ENCODE data around the gene TEFM.
"Not testable (repeated sequence)": the region's sequence is repeated elsewhere in the genome, so short reads cannot be mapped to it uniquely, and the experiment has no call there.

TEFM gene, protein sequence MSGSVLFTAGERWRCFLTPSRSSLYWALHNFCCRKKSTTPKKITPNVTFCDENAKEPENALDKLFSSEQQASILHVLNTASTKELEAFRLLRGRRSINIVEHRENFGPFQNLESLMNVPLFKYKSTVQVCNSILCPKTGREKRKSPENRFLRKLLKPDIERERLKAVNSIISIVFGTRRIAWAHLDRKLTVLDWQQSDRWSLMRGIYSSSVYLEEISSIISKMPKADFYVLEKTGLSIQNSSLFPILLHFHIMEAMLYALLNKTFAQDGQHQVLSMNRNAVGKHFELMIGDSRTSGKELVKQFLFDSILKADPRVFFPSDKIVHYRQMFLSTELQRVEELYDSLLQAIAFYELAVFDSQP

DNA sequence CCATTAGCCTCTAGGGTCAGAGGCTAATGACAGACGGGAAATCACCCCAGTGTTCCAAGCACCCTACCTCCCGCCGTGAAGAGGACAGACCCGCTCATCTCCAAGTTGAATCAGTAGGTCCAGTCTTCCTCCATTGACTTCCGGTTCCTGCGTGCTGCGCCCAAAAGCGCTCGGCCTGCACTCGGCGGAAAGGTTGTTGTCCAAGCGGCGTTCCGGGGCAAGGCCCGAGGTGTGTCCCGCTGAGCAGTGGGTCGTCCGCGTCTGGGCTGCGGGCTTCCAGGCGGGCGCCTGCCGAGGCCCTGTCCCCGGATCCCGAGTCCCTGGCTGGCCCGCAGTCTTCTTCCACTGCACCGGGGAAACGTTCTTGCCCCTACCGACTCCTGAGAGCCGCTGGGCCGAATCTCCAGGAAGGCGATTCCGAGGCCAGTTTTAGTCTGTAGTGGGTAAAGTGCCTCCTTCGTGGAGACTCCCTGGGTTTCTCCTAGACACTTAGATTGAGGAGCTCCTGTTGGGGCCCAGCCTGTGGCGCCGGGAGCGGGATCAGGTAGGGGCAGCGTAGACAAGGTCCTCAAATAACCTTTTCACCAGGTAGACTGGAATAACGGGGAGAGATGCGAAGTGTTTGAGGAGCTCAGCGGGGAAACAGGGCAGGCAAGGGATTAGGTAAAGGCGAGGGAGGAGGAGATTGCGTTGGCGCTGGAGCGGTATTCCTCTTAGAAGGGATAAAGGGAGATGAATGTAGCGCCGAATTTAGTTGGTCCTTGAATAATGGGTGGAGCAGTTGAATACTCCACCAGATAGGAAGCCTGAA lies at the start of gene TEFM:
TEFM (minus strand) TSS at position 138 of the 811 bp plus-strand sequence; CDS start at position 98, 40 bp downstream.
- peak; percentile 65 for DNase-seq

DNA sequence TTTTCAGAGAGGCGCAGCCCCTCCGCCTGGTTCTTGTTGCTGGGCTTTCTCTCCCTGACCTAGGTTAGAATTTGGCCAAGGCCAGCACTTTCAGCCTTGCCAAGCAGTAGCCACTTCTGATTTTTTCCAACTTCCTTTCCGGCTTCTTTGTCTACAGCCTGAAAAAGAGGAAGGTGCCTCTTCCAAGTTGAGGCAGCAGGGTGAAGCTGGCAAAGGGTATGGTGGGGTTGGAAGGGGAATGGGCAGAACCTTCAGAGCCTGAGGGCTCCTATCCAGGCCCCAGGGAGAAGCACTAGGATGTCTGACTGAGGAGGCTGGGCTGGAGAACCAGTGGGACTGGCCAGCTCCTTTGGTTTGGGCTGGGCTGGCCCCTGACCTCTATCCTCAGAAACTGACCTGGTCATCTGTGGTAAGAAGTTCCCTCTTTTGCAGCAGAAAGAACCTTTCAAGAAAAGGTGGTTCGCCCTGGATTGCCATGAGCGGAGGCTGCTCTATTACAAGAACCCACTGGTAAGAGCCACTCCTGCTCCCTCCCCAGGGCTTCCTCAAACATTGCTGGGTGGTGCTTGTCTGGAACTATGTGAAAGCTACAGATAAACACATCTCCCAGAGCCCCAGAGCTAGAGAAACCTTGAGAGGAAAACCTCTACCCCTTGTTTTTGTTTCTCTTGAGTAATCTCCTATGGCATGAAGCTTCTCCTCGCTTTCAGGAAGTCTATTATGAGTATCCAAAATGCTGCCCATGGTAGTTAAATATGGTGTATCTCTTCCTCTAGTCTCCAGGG lies 48.2 kb upstream of the TEFM start:
- DNase-seq: no peak

DNA sequence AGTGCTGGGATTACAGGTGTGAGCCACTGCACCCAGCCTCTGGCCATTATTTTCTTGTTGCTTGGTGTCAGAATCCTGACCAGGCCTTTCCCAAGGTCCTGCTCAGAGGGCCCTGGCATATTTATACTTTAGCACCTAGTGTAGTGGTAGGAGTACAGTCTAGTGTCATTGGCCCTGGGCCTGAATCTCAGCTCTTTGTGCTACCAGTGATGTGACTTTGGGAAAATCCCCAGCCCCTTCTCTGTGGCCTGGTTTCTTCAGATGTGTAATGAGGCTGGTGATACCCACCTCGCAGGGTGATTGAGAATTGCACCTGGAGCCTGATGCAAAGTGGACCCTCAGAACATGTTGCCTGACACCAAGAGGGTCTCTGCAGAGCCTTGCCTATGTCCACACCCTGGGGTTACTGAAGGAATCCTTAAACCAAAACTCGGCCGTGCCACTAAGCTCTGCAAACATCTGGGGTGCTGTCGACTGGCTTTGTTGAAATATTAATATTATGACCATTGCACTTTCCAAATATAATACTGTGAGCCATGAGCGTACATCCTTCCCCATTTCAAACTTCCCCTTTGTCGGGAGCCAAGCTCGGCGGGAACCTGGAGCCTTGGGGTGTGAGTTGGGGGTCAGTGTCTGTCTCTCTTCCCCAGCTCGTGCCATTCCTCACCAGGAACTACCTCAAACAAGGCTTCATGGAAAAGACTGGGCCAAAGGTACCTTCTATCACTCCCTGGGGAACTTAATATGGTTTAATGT lies 46.8 kb upstream of the TEFM start:
- no peak for DNase-seq

DNA sequence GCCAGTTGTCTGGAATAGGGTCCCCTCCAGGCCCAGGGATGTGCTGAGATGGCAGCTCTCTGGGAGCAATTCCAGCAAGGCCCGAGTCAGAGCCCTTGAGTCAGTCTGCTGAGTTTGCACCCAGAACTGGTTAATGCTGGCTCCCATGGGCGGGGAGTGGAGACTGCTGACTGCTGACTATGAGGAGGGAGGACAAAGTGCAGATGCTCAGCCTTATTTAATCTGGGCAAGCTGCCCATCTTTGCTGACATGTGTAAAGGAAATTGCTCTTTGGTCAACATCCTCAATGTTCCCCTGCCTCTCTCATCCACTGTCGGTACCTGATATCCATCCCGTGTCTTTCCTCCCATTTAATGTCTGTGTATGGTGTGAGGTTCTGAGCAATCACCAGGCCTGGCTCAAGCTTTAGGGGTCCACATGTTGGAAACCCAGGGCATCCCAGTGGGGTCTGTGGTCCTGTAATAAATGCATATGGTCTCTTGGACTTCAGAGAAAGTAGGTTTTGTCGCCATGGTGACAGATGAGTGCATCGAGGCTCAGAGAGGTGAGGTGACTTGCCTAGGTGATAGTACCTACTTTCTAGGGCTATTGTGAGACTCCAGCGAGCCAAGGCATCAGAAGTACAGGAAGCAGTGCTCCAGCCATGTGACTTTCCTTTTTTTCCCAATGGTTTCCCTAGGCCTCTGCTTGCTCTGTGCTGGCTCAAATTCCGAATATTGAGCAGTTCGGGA lies 44.8 kb upstream of the TEFM start:
- DNase-seq: no peak

DNA sequence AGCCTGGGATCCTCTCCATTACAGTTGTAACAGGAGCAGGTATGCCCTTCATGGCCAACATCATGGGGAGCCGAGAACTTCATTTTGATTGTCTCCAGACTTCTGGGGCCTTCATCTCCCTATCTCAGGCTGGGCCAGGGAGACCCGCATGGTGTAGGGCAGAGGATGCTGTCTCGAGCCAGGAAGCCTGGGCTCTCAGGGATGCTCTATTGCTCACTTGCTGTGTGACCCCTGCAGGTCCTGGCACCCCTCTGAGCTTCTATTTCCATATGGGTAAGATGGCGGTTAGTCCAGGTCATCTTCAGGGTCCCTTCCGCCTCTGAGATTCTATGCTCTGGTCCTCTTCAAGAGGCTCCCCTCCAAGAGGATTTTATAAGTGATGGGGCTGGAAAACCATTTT lies 44.2 kb upstream of the TEFM start:
- DNase-seq: no peak

DNA sequence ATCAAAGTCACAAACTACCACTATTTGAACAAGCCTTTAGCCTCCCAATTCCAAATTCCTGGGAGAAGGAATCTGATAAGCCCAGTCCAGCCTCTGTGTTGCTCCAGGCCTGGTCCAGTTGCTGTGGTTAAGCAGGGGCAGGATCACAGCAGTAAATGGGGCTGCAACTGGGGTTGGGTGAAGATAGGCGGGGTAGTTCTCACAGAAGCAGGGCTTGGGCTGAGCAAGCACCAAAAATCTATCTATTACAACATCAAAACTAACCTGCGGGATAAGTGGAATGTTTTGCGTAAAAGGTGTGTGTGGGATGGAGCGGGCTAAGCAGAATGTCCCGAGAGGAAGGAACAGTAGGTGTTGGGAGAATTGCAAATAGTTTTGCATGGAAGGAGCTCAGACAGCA lies 41.8 kb upstream of the TEFM start:
- no peak for DNase-seq

DNA sequence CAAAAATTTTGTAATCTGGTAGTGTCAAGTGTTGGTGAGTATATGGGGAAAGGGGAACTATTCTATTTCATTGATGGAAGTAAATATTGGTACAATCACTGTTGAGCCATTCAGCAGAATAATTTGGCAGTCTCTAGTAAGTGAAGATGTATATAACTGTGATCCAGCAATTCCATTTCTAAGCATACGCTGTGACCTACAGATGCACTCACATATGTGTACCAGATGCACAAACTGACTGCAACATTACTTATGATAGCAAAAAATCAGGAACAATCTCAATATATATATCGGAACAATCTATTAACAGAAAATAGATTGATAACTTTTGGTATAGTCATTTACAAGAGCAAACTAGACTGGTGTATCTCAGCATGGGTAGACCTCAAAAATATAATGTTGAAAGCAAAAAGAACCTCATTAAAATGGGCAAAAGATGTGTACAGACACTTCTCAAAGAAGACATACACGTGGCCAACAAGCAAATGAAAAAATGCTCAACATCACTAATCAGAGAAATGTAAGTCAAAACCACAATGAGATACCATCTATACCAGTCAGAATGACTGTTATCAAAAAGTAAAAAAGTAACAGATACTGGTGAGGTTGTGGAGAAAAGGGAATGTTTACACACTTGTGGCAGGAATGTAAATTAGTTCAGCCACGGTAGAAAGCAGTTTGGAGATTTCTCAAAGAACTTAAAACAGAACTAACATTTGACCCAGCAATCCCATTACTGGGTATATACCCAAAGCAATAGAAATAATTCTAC lies 36.5 kb upstream of the TEFM start:
- DNase-seq: no peak

DNA sequence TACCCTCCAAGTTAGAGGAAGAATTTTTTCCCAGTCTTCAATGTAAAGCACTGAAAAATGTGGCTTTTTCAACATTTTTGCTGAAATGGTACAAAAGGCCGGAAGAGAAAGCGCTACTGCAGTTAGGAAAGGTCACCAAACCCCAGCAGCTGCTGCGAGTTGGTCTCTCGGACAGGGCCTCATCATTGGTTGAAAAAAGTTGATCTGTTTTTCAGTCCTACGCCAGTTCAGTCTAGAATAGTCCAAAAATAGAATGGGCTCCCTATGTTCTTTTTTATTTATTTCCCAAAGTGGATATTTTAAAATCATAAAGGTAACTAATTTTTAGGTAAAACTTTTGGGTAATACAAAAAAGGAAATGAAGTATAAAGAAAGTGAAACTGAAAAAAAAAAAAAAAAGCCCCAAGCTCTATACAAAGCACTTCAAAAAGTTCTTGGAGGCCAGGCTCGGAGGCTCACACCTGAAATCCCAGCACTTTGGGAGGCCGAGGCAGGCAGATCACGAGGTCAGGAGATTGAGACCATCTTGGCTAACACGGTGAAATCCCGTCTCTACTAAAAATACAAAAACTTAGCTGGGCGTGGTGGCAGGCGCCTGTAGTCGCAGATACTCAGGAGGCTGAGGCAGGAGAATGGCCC lies 33.1 kb upstream of the TEFM start:
- DNase-seq: no peak

DNA sequence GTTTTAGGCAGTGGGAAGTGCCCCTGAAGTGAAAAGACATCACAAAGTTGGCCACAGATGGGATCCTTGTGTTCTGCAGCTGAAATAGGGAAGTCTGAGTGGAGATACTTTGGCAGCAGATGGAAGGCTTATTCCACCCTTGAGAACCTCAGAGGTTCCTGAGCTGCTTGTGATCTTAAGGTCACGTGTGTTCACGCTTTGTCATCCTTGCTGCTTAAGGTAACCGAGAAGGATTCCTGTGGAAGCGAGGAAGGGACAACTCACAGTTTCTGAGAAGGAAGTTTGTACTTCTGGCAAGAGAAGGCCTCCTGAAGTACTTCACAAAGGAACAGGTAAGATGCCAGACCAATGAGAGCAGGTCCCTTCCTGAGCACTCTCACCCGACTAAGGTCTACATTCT lies 27.9 kb upstream of the TEFM start:
- no peak for DNase-seq

DNA sequence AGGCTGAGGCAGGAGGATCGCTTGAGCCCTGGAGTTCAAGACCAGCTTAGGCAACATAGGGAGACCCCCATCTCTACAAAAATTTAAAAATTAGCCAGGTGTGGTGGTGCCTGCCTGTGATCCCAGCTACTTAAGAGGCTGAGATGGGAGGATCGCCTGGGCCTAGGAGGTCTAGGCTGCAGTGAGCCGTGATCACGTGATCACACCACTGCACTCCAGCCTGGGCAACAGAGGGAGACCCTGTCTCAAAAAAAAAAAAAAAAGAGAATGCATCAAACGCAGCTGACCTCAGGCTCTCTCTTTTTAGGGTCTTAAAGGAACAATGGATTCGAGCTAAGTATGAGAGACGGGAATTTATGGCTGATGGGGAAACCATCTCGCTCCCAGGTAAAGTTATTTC lies 25.5 kb upstream of the TEFM start:
- not testable (repeated sequence) for DNase-seq

DNA sequence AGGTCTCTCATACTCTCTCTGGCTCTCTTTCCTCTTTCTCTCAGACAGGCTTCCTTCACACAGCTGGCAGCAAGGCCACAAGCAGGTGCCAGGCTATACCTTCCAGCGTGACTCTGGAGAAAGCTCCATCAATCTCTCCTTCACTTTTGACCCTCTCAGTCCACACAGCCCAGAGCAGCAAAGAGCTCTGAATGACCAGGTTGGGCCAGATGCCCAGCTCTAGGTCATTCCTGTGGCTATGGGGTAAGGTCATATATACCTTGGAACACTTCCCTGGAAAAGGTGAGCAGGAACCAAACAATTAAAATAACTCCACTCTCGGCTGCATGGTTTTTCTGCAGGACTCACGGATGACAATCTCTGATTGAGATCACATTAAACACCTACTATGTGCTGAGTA lies 24.5 kb upstream of the TEFM start:
- DNase-seq: no peak

DNA sequence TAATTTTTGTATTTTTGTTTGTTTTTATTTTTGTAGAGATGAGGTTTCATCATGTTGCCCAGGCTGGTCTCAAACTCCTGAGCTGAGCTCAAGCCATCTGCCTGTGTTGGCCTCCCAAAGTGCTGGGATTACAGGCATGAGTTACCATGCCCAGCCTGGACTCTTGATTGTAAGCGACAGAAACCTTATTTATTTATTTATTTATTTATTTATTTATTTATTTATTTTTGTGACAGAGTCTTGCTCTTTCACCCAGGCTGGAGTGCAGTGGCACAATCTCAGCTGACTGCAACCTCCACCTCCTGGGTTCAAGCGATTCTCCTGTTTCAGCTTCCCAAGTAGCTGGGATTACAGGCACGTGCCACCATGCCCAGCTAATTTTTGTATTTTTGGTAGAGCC lies 23.8 kb upstream of the TEFM start:
- not testable (repeated sequence) for DNase-seq

DNA sequence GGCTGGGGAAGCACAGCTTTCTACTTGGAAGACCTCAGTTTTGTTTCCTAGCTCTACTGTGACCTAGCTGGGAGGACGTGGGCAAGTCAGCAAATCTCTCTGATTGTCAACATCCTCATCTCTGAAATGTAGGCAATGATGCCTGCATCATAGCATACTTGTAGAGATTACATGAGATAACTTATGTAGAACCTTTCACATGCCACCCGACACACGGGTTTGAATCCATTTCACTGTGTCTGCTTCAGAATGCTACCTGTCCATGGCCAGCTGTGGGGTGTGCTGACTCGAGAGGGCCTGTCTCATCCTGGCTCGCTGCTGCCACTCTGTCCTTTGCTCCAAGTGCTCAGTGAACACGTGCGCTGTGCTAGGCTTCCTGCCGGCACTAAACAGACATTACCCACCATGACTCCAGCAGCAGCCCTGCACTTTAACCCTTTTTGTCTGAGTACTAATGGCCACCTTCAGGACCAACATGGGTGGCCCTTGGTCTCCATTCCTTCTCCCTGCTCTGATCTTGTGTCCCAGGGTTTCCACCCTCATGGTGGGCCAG lies 23.1 kb upstream of the TEFM start:
- DNase-seq: no peak

DNA sequence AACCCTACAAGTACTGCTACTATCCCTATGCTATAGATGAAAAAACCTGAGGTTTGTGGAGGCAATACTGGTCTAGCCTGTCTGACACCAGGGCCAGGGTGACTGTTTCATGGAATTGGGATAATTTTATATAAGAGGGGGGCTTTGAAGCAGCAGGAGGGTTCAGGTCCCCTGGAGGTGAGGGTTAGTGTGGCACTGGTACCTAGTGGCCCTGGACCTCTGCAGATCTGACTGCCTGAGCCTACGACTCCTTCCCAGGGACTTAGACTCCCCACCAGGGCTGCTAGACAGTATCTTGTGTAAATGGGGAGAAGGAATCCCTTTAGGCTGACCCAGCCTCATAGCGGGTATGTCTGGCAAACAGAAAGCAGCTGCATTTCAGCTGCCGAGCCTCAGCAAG lies 22.5 kb upstream of the TEFM start:
- DNase-seq: no peak

DNA sequence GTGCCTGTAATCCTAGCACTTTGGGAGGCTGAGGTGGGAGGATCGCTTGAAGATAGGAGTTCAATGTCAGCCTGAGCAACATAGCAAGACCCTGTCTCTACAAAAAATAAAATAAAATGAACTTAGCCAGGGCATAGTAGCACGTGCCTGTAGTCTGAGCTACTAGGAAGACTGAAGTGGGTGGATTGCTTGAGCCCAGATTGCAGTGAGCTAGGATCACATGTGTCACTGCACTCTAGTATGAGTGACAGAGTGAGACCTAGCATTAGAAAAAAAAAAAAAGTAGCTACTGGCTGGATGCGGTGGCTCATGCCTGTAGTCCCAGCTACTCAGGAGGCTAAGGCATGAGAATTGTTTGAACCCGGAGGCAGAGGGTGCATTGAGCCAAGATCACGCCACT lies 21.7 kb upstream of the TEFM start:
- DNase-seq: no peak

DNA sequence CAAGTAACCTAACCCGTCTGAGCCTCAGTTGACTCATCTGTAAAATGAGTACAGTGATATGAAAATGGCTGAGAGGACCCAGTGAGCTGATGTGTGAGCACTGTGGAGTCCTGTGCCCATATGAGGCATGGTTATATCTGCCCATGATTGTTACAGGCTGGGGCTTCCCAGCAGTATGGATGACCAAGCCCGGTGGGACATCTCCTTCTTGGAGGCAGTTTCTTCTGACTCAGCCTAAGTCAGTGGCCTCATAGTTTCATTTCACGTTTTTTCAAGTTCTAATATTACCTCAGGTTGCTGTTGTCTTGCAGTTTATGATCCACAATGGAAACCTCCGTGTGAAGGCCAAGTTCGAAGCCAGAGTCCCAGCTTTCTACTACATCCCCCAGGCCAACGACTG lies 20.5 kb upstream of the TEFM start:
- no peak for DNase-seq

DNA sequence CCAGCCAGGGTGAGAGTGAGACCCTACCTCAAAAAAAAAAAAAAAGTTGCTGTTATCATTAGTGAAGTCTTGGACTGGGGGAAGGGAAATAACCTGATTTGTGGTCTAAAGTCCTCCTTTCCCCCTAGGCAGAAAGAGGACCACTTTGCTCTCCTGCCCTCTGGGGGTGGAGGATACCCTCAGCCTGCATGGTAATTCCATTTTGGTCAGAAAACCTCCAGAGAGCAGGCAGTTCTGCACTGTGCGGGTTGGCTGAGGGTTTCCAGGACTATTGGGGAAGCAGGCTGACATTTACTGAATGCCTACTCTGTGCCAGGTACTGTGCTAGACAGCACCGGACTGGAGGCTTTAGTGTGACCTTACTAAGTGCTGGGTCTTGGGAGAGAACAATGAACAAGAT lies 18.3 kb upstream of the TEFM start:
- no peak for DNase-seq

DNA sequence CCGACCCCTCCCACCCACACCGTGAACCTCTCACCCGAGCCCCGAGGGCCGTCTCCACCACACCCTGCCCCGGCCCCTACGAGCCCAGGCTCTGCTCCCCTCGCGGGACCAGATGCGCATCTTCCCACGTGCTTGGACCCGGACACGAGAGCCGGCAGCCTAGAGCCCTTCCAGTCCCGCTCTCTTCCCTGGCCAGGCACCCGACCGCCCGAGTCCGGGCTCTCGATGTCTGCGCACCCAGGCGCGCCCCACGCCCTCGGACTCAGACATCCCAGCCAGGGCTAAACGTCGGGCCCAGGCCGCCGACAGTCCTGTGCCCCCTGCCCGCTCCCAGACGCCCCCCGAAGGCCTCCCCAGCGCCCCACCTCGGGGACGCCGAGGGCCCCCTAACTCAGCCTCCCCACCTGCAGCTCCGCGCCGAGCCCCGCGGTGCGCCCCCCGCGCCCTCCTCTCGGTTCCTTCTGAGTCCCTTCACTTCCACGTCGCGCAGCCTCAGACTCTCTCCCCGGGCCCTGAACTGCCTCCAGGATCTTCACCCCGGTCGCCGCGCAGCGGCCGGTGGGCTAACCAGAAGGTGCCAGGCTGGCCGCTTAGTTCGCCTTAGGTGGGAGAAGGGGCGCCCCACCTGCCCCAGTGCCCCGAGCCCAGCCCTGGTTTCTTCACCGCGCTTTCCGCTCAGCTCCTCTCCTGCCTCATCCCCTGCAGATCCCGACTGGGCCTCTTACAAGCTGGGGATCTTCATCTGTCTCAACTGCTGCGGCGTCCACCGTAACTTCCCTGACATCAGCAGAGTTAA lies 16.4 kb upstream of the TEFM start:
- no peak for DNase-seq

DNA sequence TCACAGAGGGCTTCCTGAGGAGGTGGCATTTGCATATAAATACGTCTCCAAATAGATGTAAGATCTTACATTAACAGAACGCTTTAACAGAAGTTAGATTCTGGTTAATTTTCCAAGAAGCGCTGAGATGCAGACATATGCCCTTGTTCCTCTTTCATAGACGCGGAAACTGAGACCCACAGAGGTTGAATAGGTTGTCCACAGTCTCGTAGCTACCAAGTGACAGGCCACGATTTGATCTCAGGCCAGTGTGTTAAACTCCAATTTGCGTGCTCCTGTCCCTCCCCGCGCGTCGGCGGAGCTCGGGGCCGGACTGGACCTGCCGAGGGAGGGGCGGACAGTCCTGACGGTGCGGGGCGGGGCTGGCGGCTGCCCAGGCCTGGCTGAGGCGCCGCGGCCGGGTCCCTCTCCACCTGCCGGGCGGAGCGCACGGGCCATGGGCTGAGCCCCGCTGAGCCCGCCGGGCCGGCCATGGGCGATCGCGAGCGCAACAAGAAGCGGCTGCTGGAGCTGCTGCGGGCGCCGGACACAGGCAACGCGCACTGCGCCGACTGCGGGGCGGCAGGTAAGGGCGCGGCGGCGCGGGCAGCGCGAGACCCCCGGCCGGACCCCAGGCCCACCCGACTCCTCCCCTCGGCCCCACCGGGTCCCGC lies 15.6 kb upstream of the TEFM start, which contains the start of gene ADAP2:
ADAP2 (plus strand) TSS at position 402 of the 653 bp plus-strand sequence; CDS start at position 472, 70 bp downstream.
- no peak for DNase-seq
